HepG2 (cell line): Measurements from ENCODE around the gene MFSD11. TPM values are rescaled to one million over a fixed set of nuclear protein-coding genes. Genes with fewer than 3 reads are reported as not detected.
A peak's percentile ranks its signal among the peaks of the same experiment; 100 is the strongest.

Experiments used
- ARNT ChIP-seq: fragments of 450-650 bp; IDR thresholded peaks from 2 replicates; pipeline ENCODE4 v1.6.1; 2017
- CBFB ChIP-seq: sonication (generic); formaldehyde crosslinking; IDR thresholded peaks from 2 replicates; pipeline ENCODE4 v1.4.0; 2020; ENCODE audit warnings: missing genetic modification reagents
- ELF1 ChIP-seq: sonication (generic); formaldehyde crosslinking; IDR thresholded peaks from 2 replicates; pipeline ENCODE4 v1.4.0; 2020; ENCODE audit warnings: missing genetic modification reagents
- FOXK1 ChIP-seq: sonication (generic); formaldehyde crosslinking; IDR thresholded peaks from 2 replicates; pipeline ENCODE4 v1.4.0; 2020; ENCODE audit warnings: low read depth, missing genetic modification reagents, borderline replicate concordance
- GTF2F1 ChIP-seq: fragments of 150-350 bp; IDR thresholded peaks from 2 replicates; pipeline ENCODE4 v1.6.1; 2014; ENCODE audit warnings: low read length
- HNRNPL ChIP-seq: fragments of 200-400 bp; formaldehyde crosslinking; IDR thresholded peaks from 2 replicates; pipeline ENCODE4 v1.6.1; 2017; ENCODE audit warnings: mild to moderate bottlenecking, low read depth, low read length
- KDM1A ChIP-seq: IDR thresholded peaks from 2 replicates; pipeline ENCODE4 v1.6.1; 2016; ENCODE audit warnings: missing compliant biosample characterization
- NFE2L1 ChIP-seq: sonication (generic); formaldehyde crosslinking; IDR thresholded peaks from 2 replicates; pipeline ENCODE4 v1.4.0; 2020; ENCODE audit warnings: missing genetic modification reagents, mild to moderate bottlenecking, borderline replicate concordance
- PHF21A ChIP-seq: sonication (generic); formaldehyde crosslinking; IDR thresholded peaks from 2 replicates; pipeline ENCODE4 v1.5.0; 2020; ENCODE audit warnings: mild to moderate bottlenecking, missing genetic modification reagents
- REL ChIP-seq: sonication (generic); formaldehyde crosslinking; conservative IDR thresholded peaks from 2 replicates; pipeline ENCODE4 v1.8.0; 2022; ENCODE audit warnings: mild to moderate bottlenecking, missing genetic modification reagents, moderate library complexity
- RXRB ChIP-seq: IDR thresholded peaks from 2 replicates; pipeline ENCODE4 v1.6.1; 2016; ENCODE audit warnings: borderline replicate concordance, missing genetic modification reagents, missing compliant biosample characterization
- SNAPC2 ChIP-seq: sonication (generic); formaldehyde crosslinking; IDR thresholded peaks from 2 replicates; pipeline ENCODE4 v1.8.1; 2022; ENCODE audit warnings: mild to moderate bottlenecking, missing genetic modification reagents
- SP140L ChIP-seq: sonication (generic); formaldehyde crosslinking; IDR thresholded peaks from 2 replicates; pipeline ENCODE4 v1.4.0; 2020; ENCODE audit warnings: missing genetic modification reagents, borderline replicate concordance
- SP5 ChIP-seq: IDR thresholded peaks from 2 replicates; pipeline ENCODE4 v1.6.1; 2016; ENCODE audit warnings: low read depth, borderline replicate concordance
- SYNCRIP ChIP-seq: fragments of 200-400 bp; formaldehyde crosslinking; IDR thresholded peaks from 2 replicates; pipeline ENCODE4 v1.6.1; 2018; ENCODE audit warnings: mild to moderate bottlenecking, low read depth, low read length; ENCODE audit not compliant: insufficient read depth
- XBP1 ChIP-seq: sonication (generic); formaldehyde crosslinking; IDR thresholded peaks from 2 replicates; pipeline ENCODE4 v1.5.0; 2020; ENCODE audit warnings: missing genetic modification reagents
- YEATS4 ChIP-seq: sonication (generic); formaldehyde crosslinking; IDR thresholded peaks from 2 replicates; pipeline ENCODE4 v1.4.0; 2020; ENCODE audit warnings: missing genetic modification reagents, borderline replicate concordance
- ZEB1 ChIP-seq: IDR thresholded peaks from 2 replicates; pipeline ENCODE4 v1.6.1; 2012; ENCODE audit warnings: mild to moderate bottlenecking, low read depth, inconsistent platforms; ENCODE audit not compliant: insufficient replicate concordance
- ZNF121 ChIP-seq: sonication (generic); formaldehyde crosslinking; IDR thresholded peaks from 2 replicates; pipeline ENCODE4 v1.5.0; 2020; ENCODE audit warnings: mild to moderate bottlenecking, missing genetic modification reagents
- ZNF225 ChIP-seq: sonication (generic); formaldehyde crosslinking; IDR thresholded peaks from 2 replicates; pipeline ENCODE4 v1.4.0; 2020; ENCODE audit warnings: mild to moderate bottlenecking, missing genetic modification reagents
- ZNF230 ChIP-seq: sonication (generic); formaldehyde crosslinking; IDR thresholded peaks from 2 replicates; pipeline ENCODE4 v1.4.0; 2020; ENCODE audit warnings: mild to moderate bottlenecking, missing genetic modification reagents
- ZNF274 ChIP-seq: sonication (generic); formaldehyde crosslinking; IDR thresholded peaks from 2 replicates; pipeline ENCODE4 v1.5.1; 2020; ENCODE audit warnings: mild to moderate bottlenecking, missing genetic modification reagents
- ZNF615 ChIP-seq: sonication (generic); formaldehyde crosslinking; IDR thresholded peaks from 2 replicates; pipeline ENCODE4 v1.5.0; 2020; ENCODE audit warnings: mild to moderate bottlenecking, missing genetic modification reagents, borderline replicate concordance
- ZNF713 ChIP-seq: sonication (generic); formaldehyde crosslinking; IDR thresholded peaks from 2 replicates; pipeline ENCODE4 v1.4.0; 2020; ENCODE audit warnings: mild to moderate bottlenecking, missing genetic modification reagents
- ZNF879 ChIP-seq: sonication (generic); formaldehyde crosslinking; IDR thresholded peaks from 2 replicates; pipeline ENCODE4 v1.8.1; 2023; ENCODE audit warnings: missing genetic modification reagents
- polyA plus RNA-seq, 8 experiments: library from polyadenylated mRNA; depleted of rRNA in 3 of 8; stranded (reverse) in 7 of 8; unstranded in 1 of 8; fragments of >200 nt; fragmentation: Illumina TruSeq in 4 of 8; extraction: Trizol in 4 of 8; gene quantifications; 2 replicates each; pipeline versions ENCODE4 v1.2.1 to v1.2.3, GENCODE V29; 2011 to 2016; ENCODE audit warnings: low read depth in 4 of 8, missing spikeins in 1 of 8, mixed read lengths in 1 of 8; ENCODE audit not compliant: insufficient read depth in 1 of 8
- total RNA-seq, 5 experiments: library from RNA; depleted of rRNA; stranded (reverse); fragments of >200 nt; fragmentation: Illumina TruSeq; extraction: Trizol; gene quantifications; 2 replicates each; pipeline ENCODE4 v1.2.3, GENCODE V29; 2016; ENCODE audit warnings: low read depth in 1 of 5
- TF ChIP-seq, protein P1 (sequence below), 2 experiments: sonication (generic) in 1 of 2; formaldehyde crosslinking in 1 of 2; IDR thresholded peaks; 2 replicates each; pipeline versions ENCODE4 v1.5.1 to v1.6.1; 2011 to 2020; ENCODE audit warnings: borderline replicate concordance in 1 of 2, low read depth in 1 of 2, low read length in 1 of 2, mild to moderate bottlenecking in 1 of 2, missing genetic modification reagents in 1 of 2, moderate library complexity in 1 of 2
- TF ChIP-seq, protein P2 (sequence below): sonication (generic); formaldehyde crosslinking; IDR thresholded peaks from 2 replicates; pipeline ENCODE4 v1.4.0; 2020; ENCODE audit warnings: mild to moderate bottlenecking, low read depth, missing genetic modification reagents

Gene MFSD11
- total and polyA plus RNA-seq, 2 of the 13 experiments (the other 11 are each of a cell fraction or from before 2014, with no cell fraction given) = 26.1 to 36.3 TPM

DNA sequence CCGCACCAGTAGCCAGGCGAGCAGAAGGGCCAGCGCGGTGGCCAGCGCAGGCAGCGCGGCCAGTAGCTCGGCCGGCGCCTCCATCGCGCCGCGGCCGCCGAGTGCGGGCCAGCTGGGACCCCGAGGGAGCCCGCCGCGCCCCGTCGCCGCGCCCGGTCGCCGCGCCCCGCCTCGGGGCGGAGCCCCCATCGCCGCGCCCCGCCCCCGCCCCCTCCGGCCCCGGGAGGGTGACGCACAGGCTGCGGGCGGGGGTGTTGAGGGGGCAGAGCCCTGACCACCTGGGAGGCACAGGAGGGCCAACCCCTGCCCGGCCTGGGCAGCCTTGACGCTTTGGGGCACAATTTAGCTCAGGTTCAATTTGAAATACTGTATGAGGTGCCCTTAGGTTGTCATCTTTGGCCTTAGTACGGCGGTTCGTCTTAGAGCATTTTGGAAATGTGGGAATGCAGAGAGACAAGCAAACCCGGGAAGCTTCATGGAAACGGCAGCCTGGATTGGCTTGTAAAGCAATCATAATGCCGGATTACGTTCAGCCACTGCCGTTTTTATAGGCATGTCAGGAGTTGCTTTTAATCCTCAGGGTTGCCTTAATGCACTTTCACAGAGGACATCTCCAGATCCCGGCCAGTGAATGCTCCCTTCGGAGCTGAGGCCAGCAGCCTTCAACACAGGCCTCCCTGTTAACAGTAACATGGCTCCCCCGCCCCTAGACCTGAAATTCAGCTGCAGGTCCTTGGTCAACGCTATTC lies 26.9 kb upstream of the MFSD11 start, which contains the start of gene MXRA7 (continued):
- TF ChIP-seq, protein P1, sequence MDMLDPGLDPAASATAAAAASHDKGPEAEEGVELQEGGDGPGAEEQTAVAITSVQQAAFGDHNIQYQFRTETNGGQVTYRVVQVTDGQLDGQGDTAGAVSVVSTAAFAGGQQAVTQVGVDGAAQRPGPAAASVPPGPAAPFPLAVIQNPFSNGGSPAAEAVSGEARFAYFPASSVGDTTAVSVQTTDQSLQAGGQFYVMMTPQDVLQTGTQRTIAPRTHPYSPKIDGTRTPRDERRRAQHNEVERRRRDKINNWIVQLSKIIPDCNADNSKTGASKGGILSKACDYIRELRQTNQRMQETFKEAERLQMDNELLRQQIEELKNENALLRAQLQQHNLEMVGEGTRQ (IDR thresholded peaks at IDR 0.05; ENCODE audit: low read depth, low read length) = no peak
- TF ChIP-seq, protein P1 (CRISPR knock-in tag; IDR thresholded peaks at IDR 0.05; ENCODE audit: borderline replicate concordance) = no peak
- TF ChIP-seq ZEB1 = peak; percentile 66
- no peak for TF ChIP-seq ZNF615 (CRISPR knock-in tag)
- 0 out of 2 replicates have a peak, but pooled peaks have one; percentile 27 for TF ChIP-seq RXRB
- TF ChIP-seq ELF1 = no peak
- TF ChIP-seq, protein P2, sequence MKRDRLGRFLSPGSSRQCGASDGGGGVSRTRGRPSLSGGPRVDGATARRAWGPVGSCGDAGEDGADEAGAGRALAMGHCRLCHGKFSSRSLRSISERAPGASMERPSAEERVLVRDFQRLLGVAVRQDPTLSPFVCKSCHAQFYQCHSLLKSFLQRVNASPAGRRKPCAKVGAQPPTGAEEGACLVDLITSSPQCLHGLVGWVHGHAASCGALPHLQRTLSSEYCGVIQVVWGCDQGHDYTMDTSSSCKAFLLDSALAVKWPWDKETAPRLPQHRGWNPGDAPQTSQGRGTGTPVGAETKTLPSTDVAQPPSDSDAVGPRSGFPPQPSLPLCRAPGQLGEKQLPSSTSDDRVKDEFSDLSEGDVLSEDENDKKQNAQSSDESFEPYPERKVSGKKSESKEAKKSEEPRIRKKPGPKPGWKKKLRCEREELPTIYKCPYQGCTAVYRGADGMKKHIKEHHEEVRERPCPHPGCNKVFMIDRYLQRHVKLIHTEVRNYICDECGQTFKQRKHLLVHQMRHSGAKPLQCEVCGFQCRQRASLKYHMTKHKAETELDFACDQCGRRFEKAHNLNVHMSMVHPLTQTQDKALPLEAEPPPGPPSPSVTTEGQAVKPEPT (CRISPR knock-in tag) = no peak
- no peak for TF ChIP-seq SP140L (CRISPR knock-in tag)
- TF ChIP-seq GTF2F1 = no peak
- no peak for TF ChIP-seq ZNF230
- TF ChIP-seq CBFB (CRISPR knock-in tag) = 0 out of 2 replicates have a peak, but pooled peaks have one; percentile 37
- TF ChIP-seq ZNF713 (CRISPR knock-in tag) = no peak
- TF ChIP-seq KDM1A (CRISPR knock-in tag) = no peak
- TF ChIP-seq SNAPC2 (CRISPR knock-in tag) = no peak
- no peak; the same call in 1 of the 2 replicates for TF ChIP-seq ZNF274 (CRISPR knock-in tag)
- TF ChIP-seq PHF21A (CRISPR knock-in tag) = no peak
- no peak for TF ChIP-seq ZNF879 (CRISPR knock-in tag)
- TF ChIP-seq ZNF121 (CRISPR knock-in tag) = no peak
- no peak for TF ChIP-seq SYNCRIP
- TF ChIP-seq XBP1 (CRISPR knock-in tag) = no peak
- no peak for TF ChIP-seq FOXK1 (CRISPR knock-in tag)
- TF ChIP-seq SP5 (CRISPR knock-in tag) = peak; percentile 75
- no peak for TF ChIP-seq ARNT
- no peak for TF ChIP-seq REL (CRISPR knock-in tag)
- TF ChIP-seq NFE2L1 = no peak
- peak; percentile 54; the same call in 1 of the 2 replicates for TF ChIP-seq YEATS4 (CRISPR knock-in tag)
- TF ChIP-seq HNRNPL = no peak
- TF ChIP-seq ZNF225 (CRISPR knock-in tag) = no peak; the same call in 1 of the 2 replicates
